PC-3 (cell line): ENCODE measurements around the gene AFF4. TPM values are rescaled to one million over a fixed set of nuclear protein-coding genes. Genes with fewer than 3 reads are reported as not detected.

Experiments used
- ATAC-seq: fragments of 200-7000 bp; cut with Tn5 transposase; 2 replicates; pipeline ENCODE4 v1.9.1; 2020; ENCODE audit warnings: mild to moderate bottlenecking, moderate library complexity
- BruUV-seq: library from RNA; stranded (reverse); fragments of 400-500 nt; replicated peaks from 2 replicates; lab custom pipeline; 2021; lab: Mats Ljungman, UMichigan
- CTCF ChIA-PET: fragments of 300-600 bp; sonication (Branson Sonifier 250); formaldehyde crosslinking; loops from one replicate; lab custom pipeline; 2022; ENCODE audit warnings: antibody characterized with exemption; lab: Charles Lee
- POLR2A ChIA-PET: fragments of 300-600 bp; sonication (Branson Sonifier 250); formaldehyde crosslinking; loops from one replicate; lab custom pipeline; 2022; ENCODE audit warnings: antibody characterized with exemption; ENCODE audit not compliant: unreplicated experiment; lab: Charles Lee
- DNase-seq: peaks from one replicate; pipeline ENCODE4 v3.0.0-alpha.2; 2015
- H2AFZ ChIP-seq: fragments of 300-600 bp; sonication (generic); 2 replicates; pipeline ENCODE4 v1.6.0; 2016; ENCODE audit warnings: antibody characterized with exemption, low read length
- H3F3A ChIP-seq: fragments of 300-600 bp; sonication (generic); one replicate; pipeline ENCODE4 v1.6.0; 2017; ENCODE audit warnings: antibody characterized with exemption, low read length, control low read depth, mild to moderate bottlenecking; ENCODE audit not compliant: unreplicated experiment
- H3K27ac ChIP-seq: fragments of 300-600 bp; sonication (generic); 2 replicates; pipeline ENCODE4 v1.5.1; 2016; ENCODE audit warnings: mild to moderate bottlenecking, low read length
- H3K27me3 ChIP-seq: fragments of 300-600 bp; sonication (generic); 2 replicates; pipeline ENCODE4 v1.6.1; 2016; ENCODE audit warnings: low read length, mixed read lengths
- H3K36me3 ChIP-seq: fragments of 300-600 bp; sonication (generic); 2 replicates; pipeline ENCODE4 v1.6.1; 2016; ENCODE audit warnings: low read depth, mixed run types, low read length, mixed read lengths
- H3K4me1 ChIP-seq: fragments of 300-600 bp; sonication (generic); 2 replicates; pipeline ENCODE4 v1.5.1; 2016; ENCODE audit warnings: low read length; ENCODE audit not compliant: insufficient read depth
- H3K4me2 ChIP-seq: fragments of 300-600 bp; sonication (generic); 2 replicates; pipeline ENCODE4 v1.6.0; 2016; ENCODE audit warnings: low read length
- H3K4me3 ChIP-seq: fragments of 300-600 bp; sonication (generic); 2 replicates; pipeline ENCODE4 v1.5.1; 2016; ENCODE audit warnings: mild to moderate bottlenecking, low read length, mixed read lengths
- H3K79me2 ChIP-seq: fragments of 300-600 bp; sonication (generic); 2 replicates; pipeline ENCODE4 v1.6.1; 2017; ENCODE audit warnings: low read length, mixed read lengths
- H3K9ac ChIP-seq: fragments of 300-600 bp; sonication (generic); 2 replicates; pipeline ENCODE4 v1.6.0; 2016; ENCODE audit warnings: mild to moderate bottlenecking, low read length
- H3K9me2 ChIP-seq: fragments of 300-600 bp; sonication (generic); replicated peaks from 2 replicates; pipeline ENCODE4 v1.6.1; 2016; ENCODE audit warnings: mixed run types, low read length, mixed read lengths
- H3K9me3 ChIP-seq: fragments of 300-600 bp; sonication (generic); 2 replicates; pipeline ENCODE4 v1.6.1; 2016; ENCODE audit warnings: low read length, mixed read lengths
- H4K20me1 ChIP-seq: fragments of 300-600 bp; sonication (generic); 2 replicates; pipeline ENCODE4 v1.6.1; 2016; ENCODE audit warnings: low read length, mixed read lengths
- CTCF ChIP-seq: fragments of 300-600 bp; sonication (generic); conservative IDR thresholded peaks from 2 replicates; pipeline ENCODE4 v1.5.1; 2017; ENCODE audit warnings: antibody characterized with exemption, low read depth, mild to moderate bottlenecking, low read length
- EZH2 ChIP-seq: fragments of 300-600 bp; sonication (generic); IDR thresholded peaks from one replicate; pipeline ENCODE4 v1.6.1; 2017; ENCODE audit warnings: antibody characterized with exemption, mild to moderate bottlenecking, low read length; ENCODE audit not compliant: unreplicated experiment
- EZH2phosphoT487 ChIP-seq: fragments of 300-600 bp; sonication (generic); IDR thresholded peaks from 2 replicates; pipeline ENCODE4 v1.6.1; 2018; ENCODE audit warnings: mild to moderate bottlenecking, antibody characterized with exemption, low read length, borderline replicate concordance
- intact Hi-C: fragments of 100-400 bp; cut with micrococcal nuclease; formaldehyde crosslinking; loops from 2 replicates; pipeline ENCODE4 v1.9.0; 2023
- total RNA-seq: library from RNA; depleted of rRNA; stranded (reverse); fragments of >200 nt; gene quantifications from 2 replicates; pipeline ENCODE4 v1.2.3, GENCODE V29; 2014

The AFF4 gene
- total RNA-seq, 1 experiment from 2014 or later = 23.5 TPM

GRCh38 chr5:132828846-132829494, 134.5 kb downstream of the AFF4 start:
- no peaks in the 10 kb centered on the region for H4K20me1 ChIP-seq
- H3K27me3 ChIP-seq = no peaks in the 10 kb centered on the region
- peak overlapping the region; percentile 95 for H3K4me3 ChIP-seq
- no peaks in the 10 kb centered on the region for H3K36me3 ChIP-seq
- H3K9me2 ChIP-seq = no peaks in the 10 kb centered on the region
- H3K4me2 ChIP-seq = peak overlapping the region; percentile 98
- H3K9me3 ChIP-seq = no peaks in the 10 kb centered on the region
- no peak for ATAC-seq
- peaks cover 5% of the 10 kb centered on the region for H3K4me1 ChIP-seq
- intact Hi-C loops = no loop called here
- ChIA-PET CTCF (no interaction called here), POLR2A (no interaction called here)
- H3K9ac ChIP-seq = peak overlapping the region; percentile 79; the same call in 1 of the 2 replicates
- DNase-seq = no peak
- H3K79me2 ChIP-seq = peaks cover 17% of the 10 kb centered on the region; the same call in 1 of the 2 replicates
- H3K27ac ChIP-seq = no peak overlapping the region
- TF ChIP-seq EZH2phosphoT487 (no peak), CTCF (no peak), EZH2 (no peak)
- no peaks in the 10 kb centered on the region for H3F3A ChIP-seq
- BruUV-seq = TSS peak; percentile 35
- peak overlapping the region; percentile 90 for H2AFZ ChIP-seq

- Histone ChIP-seq H3F3A (no peaks in the 10 kb centered on the region), H3K9me2 (no peaks in the 10 kb centered on the region), H3K36me3 (no peaks in the 10 kb centered on the region), H3K27me3 (no peaks in the 10 kb centered on the region), H3K27ac (no peak overlapping the region), H3K4me1 (peaks cover 5% of the 10 kb centered on the region), H3K4me2 (no peak overlapping the region), H4K20me1 (no peaks in the 10 kb centered on the region), H3K4me3 (no peak overlapping the region), H2AFZ (no peak overlapping the region), H3K79me2 (peaks cover 17% of the 10 kb centered on the region; the same call in 1 of the 2 replicates), H3K9ac (no peak overlapping the region), H3K9me3 (no peaks in the 10 kb centered on the region)
- no peak for DNase-seq
- TF ChIP-seq EZH2phosphoT487 = no peak
- no peak for TF ChIP-seq CTCF
- no peak for TF ChIP-seq EZH2
- ATAC-seq = no peak
- no TSS peak for BruUV-seq
- ChIA-PET CTCF (no interaction called here), POLR2A (no interaction called here)
- intact Hi-C loops = no loop called here
Observed at GRCh38 chr5:132827943-132828673, 135.3 kb downstream of the AFF4 start.
